Lower leg skin (tissue), 3 donors: ENCODE data around the gene SPTB.

Experiments used
- CTCF ChIP-seq, 3 donors: fragments of 450-650 bp; IDR thresholded peaks; one replicate each; pipeline ENCODE4 v1.5.1; 2016; ENCODE audit warnings: antibody characterized with exemption in 3 of 3, mild to moderate bottlenecking in 3 of 3, moderate library complexity in 2 of 3
- POLR2A ChIP-seq, 2 donors: fragments of 450-650 bp; IDR thresholded peaks; one replicate each; pipeline ENCODE4 v1.6.1; 2016 to 2017; ENCODE audit warnings: antibody characterized with exemption in 2 of 2, mild to moderate bottlenecking in 1 of 2, moderate library complexity in 1 of 2

- TF ChIP-seq CTCF (IDR thresholded peaks at IDR 0.05) = no peak
- TF ChIP-seq POLR2A (IDR thresholded peaks at IDR 0.05) = no peak
These were observed 26.3 kb upstream of the SPTB start for GRCh38 chr14:64906022-64906421.
